WTC11 (cell line): ENCODE measurements around the gene UVRAG.

Experiments
- FOXK1 ChIP-seq: sonication (generic); formaldehyde crosslinking; IDR thresholded peaks from 2 replicates; pipeline ENCODE4 v1.8.0; 2022; ENCODE audit warnings: mild to moderate bottlenecking, moderate library complexity, missing genetic modification reagents
- HMGXB4 ChIP-seq: sonication (generic); formaldehyde crosslinking; IDR thresholded peaks from 2 replicates; pipeline ENCODE4 v1.8.1; 2023; ENCODE audit warnings: mild to moderate bottlenecking, moderate library complexity, missing genetic modification reagents
- MAX ChIP-seq: sonication (generic); formaldehyde crosslinking; IDR thresholded peaks from 2 replicates; pipeline ENCODE4 v1.8.0; 2022; ENCODE audit warnings: mild to moderate bottlenecking, missing genetic modification reagents
- MYBL2 ChIP-seq: sonication (generic); formaldehyde crosslinking; IDR thresholded peaks from 2 replicates; pipeline ENCODE4 v1.8.1; 2023; ENCODE audit warnings: mild to moderate bottlenecking, moderate library complexity, missing genetic modification reagents
- NFE2L1 ChIP-seq: sonication (generic); formaldehyde crosslinking; IDR thresholded peaks from 2 replicates; pipeline ENCODE4 v1.8.1; 2023; ENCODE audit warnings: missing genetic modification reagents
- PRDM15 ChIP-seq: sonication (generic); formaldehyde crosslinking; IDR thresholded peaks from 2 replicates; pipeline ENCODE4 v1.8.0; 2022; ENCODE audit warnings: missing genetic modification reagents
- SMAD3 ChIP-seq: sonication (generic); formaldehyde crosslinking; IDR thresholded peaks from 2 replicates; pipeline ENCODE4 v1.8.0; 2022; ENCODE audit warnings: missing genetic modification reagents, mild to moderate bottlenecking, borderline replicate concordance
- SOX15 ChIP-seq: fragments of 250-450 bp; sonication (Bioruptor Pico); IDR thresholded peaks from 2 replicates; pipeline ENCODE4 v1.9.0; 2021; ENCODE audit warnings: mild to moderate bottlenecking
- SP1 ChIP-seq: sonication (generic); formaldehyde crosslinking; conservative IDR thresholded peaks from 2 replicates; pipeline ENCODE4 v1.8.1; 2022; ENCODE audit warnings: missing genetic modification reagents
- ZBTB21 ChIP-seq: sonication (generic); formaldehyde crosslinking; IDR thresholded peaks from 2 replicates; pipeline ENCODE4 v1.8.1; 2023; ENCODE audit warnings: mild to moderate bottlenecking, missing genetic modification reagents, borderline replicate concordance
- ZNF532 ChIP-seq: fragments of 250-450 bp; sonication (Bioruptor Pico); IDR thresholded peaks from 2 replicates; pipeline ENCODE4 v1.9.0; 2021; ENCODE audit warnings: mild to moderate bottlenecking, borderline replicate concordance
- TF ChIP-seq, protein P1 (sequence below): fragments of 200-600 bp; IDR thresholded peaks from 2 replicates; pipeline ENCODE4 v1.8.0; 2022; ENCODE audit warnings: antibody characterized with exemption
- TF ChIP-seq, protein P2 (sequence below): sonication (generic); formaldehyde crosslinking; IDR thresholded peaks from 2 replicates; pipeline ENCODE4 v1.8.0; 2022; ENCODE audit warnings: mild to moderate bottlenecking, missing genetic modification reagents
- TF ChIP-seq, protein P3 (sequence below): fragments of 250-450 bp; sonication (Bioruptor Pico); IDR thresholded peaks from 2 replicates; pipeline ENCODE4 v1.9.0; 2021; ENCODE audit warnings: mild to moderate bottlenecking

- no peak for TF ChIP-seq SMAD3 (CRISPR knock-in tag)
- TF ChIP-seq, protein P1, sequence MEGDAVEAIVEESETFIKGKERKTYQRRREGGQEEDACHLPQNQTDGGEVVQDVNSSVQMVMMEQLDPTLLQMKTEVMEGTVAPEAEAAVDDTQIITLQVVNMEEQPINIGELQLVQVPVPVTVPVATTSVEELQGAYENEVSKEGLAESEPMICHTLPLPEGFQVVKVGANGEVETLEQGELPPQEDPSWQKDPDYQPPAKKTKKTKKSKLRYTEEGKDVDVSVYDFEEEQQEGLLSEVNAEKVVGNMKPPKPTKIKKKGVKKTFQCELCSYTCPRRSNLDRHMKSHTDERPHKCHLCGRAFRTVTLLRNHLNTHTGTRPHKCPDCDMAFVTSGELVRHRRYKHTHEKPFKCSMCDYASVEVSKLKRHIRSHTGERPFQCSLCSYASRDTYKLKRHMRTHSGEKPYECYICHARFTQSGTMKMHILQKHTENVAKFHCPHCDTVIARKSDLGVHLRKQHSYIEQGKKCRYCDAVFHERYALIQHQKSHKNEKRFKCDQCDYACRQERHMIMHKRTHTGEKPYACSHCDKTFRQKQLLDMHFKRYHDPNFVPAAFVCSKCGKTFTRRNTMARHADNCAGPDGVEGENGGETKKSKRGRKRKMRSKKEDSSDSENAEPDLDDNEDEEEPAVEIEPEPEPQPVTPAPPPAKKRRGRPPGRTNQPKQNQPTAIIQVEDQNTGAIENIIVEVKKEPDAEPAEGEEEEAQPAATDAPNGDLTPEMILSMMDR = no peak
- TF ChIP-seq SOX15 (CRISPR knock-in tag) = no peak
- TF ChIP-seq FOXK1 = no peak
- TF ChIP-seq, protein P2, sequence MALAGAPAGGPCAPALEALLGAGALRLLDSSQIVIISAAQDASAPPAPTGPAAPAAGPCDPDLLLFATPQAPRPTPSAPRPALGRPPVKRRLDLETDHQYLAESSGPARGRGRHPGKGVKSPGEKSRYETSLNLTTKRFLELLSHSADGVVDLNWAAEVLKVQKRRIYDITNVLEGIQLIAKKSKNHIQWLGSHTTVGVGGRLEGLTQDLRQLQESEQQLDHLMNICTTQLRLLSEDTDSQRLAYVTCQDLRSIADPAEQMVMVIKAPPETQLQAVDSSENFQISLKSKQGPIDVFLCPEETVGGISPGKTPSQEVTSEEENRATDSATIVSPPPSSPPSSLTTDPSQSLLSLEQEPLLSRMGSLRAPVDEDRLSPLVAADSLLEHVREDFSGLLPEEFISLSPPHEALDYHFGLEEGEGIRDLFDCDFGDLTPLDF (CRISPR knock-in tag) = no peak
- no peak for TF ChIP-seq PRDM15 (CRISPR knock-in tag)
- TF ChIP-seq NFE2L1 (CRISPR knock-in tag) = no peak
- no peak for TF ChIP-seq SP1 (CRISPR knock-in tag)
- TF ChIP-seq MAX (CRISPR knock-in tag) = no peak
- TF ChIP-seq, protein P3, sequence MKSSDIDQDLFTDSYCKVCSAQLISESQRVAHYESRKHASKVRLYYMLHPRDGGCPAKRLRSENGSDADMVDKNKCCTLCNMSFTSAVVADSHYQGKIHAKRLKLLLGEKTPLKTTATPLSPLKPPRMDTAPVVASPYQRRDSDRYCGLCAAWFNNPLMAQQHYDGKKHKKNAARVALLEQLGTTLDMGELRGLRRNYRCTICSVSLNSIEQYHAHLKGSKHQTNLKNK = no peak
- no peak for TF ChIP-seq MYBL2 (CRISPR knock-in tag)
- no peak for TF ChIP-seq ZNF532 (CRISPR knock-in tag)
- TF ChIP-seq HMGXB4 = no peak
- TF ChIP-seq ZBTB21 = no peak
Observed at GRCh38 chr11:75820645-75821044, 5.6 kb downstream of the UVRAG start.
